ENCODE data around the gene CLMP. TPM values are rescaled to one million over a fixed set of nuclear protein-coding genes. Genes with fewer than 3 reads are reported as not detected.

Gene CLMP
- total RNA-seq, 1 donor from 2014 or later = 2.3 TPM

DNA sequence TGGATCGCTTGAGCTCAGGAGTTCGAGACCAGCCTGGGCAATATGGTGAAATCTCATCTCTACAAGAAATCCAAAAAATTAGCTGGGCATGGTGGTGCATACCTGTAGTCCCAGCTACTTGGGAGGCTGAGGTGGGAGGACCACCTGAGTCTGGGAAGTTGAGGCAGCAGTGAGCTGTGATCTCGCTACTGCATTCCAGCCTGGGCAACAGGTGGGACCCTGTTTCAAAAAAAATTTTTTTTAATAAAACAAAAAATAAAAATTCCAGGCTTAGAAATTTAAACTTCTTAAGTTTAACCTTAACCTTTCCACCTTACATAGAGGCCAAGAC, 21.2 kb downstream of the CLMP start:
- no peak overlapping the region for H3K4me3 Mint-ChIP-seq (ENCODE audit: low read depth)
- peaks cover 11% of the 10 kb centered on the region for H3K27me3 Mint-ChIP-seq
- no peak for DNase-seq (ENCODE audit: low spot score, unreplicated experiment)
- no peaks in the 10 kb centered on the region for H3K36me3 Mint-ChIP-seq (ENCODE audit: insufficient read depth)
- H3K9me3 Mint-ChIP-seq (ENCODE audit: low read depth) = no peaks in the 10 kb centered on the region
- TF ChIP-seq, protein P1, sequence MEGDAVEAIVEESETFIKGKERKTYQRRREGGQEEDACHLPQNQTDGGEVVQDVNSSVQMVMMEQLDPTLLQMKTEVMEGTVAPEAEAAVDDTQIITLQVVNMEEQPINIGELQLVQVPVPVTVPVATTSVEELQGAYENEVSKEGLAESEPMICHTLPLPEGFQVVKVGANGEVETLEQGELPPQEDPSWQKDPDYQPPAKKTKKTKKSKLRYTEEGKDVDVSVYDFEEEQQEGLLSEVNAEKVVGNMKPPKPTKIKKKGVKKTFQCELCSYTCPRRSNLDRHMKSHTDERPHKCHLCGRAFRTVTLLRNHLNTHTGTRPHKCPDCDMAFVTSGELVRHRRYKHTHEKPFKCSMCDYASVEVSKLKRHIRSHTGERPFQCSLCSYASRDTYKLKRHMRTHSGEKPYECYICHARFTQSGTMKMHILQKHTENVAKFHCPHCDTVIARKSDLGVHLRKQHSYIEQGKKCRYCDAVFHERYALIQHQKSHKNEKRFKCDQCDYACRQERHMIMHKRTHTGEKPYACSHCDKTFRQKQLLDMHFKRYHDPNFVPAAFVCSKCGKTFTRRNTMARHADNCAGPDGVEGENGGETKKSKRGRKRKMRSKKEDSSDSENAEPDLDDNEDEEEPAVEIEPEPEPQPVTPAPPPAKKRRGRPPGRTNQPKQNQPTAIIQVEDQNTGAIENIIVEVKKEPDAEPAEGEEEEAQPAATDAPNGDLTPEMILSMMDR (IDR thresholded peaks at IDR 0.05; ENCODE audit: unreplicated experiment) = no peak
- H3K4me1 Mint-ChIP-seq (ENCODE audit: low read depth) = no peaks in the 10 kb centered on the region
- no peak overlapping the region for H3K27ac Mint-ChIP-seq

DNA sequence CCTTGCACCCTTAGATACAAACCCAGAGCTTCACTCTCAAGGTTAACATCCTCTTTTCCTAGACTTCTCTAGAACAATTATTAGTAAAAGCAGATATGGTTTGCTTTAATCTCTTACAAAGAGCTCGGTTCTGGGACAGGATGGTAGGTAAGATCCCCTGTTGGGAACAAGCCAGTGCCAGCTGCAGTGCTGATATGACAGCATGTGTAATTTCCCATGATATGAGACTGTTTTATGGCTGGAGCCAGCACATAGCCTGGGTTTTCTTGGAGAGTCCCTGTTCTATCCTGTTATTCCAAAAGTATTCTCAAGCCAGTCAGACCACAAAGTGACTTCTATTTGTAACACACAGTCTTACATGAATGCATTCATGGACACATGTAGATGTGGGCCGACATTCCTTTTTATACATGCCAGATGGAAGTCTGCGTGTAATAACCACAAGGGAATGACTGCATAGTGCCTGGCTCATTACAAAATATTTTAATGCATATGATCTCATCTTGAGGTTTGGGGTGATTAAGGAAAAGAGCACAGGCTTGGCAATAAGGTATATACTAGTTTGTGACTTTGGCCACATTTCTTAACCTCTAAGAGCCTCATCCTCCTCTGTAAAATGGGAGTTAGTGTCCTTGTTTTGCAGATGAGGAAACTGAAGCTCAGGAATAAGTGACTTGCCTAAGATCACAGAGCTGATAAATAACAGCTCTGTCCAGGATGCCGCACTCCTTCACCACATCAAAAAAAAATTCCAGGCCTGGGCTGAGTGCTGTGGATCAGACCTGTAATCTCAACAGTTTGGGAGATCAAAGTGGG, 21.8 kb downstream of the CLMP start:
- no peaks in the 10 kb centered on the region for H3K36me3 Mint-ChIP-seq (ENCODE audit: insufficient read depth)
- H3K27ac Mint-ChIP-seq = no peak overlapping the region
- no peaks in the 10 kb centered on the region for H3K9me3 Mint-ChIP-seq (ENCODE audit: low read depth)
- TF ChIP-seq, protein P1 (IDR thresholded peaks at IDR 0.05; ENCODE audit: unreplicated experiment) = no peak
- DNase-seq (ENCODE audit: low spot score, unreplicated experiment) = no peak
- H3K27me3 Mint-ChIP-seq = peaks cover 15% of the 10 kb centered on the region
- no peak overlapping the region for H3K4me3 Mint-ChIP-seq (ENCODE audit: low read depth)
- no peaks in the 10 kb centered on the region for H3K4me1 Mint-ChIP-seq (ENCODE audit: low read depth)

DNA sequence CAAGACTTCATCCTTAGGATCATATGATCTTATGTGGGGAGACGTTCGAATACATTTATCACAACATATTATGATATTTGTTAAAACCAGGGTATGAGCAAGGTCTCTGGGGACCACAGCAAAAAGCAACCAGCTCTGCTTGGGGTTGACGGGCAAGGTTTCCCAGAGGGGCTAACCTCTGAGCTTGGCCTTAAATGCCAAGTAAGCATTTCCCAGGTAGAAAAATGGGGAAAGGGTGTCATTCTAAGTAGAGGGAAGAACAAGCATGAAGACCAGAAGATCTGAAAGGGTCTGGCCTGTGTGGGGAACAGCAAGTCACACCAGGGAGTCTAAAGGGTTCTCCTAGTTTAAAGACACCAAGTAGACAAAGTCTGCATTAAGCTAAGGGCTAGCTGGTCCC, 24.1 kb downstream of the CLMP start:
- Mint-ChIP-seq H3K27me3 (peaks cover 23% of the 10 kb centered on the region), H3K27ac (no peak overlapping the region), H3K4me1 (ENCODE audit: low read depth) (no peaks in the 10 kb centered on the region), H3K36me3 (ENCODE audit: insufficient read depth) (no peaks in the 10 kb centered on the region), H3K9me3 (ENCODE audit: low read depth) (no peaks in the 10 kb centered on the region), H3K4me3 (ENCODE audit: low read depth) (no peak overlapping the region)
- TF ChIP-seq, protein P1 (IDR thresholded peaks at IDR 0.05; ENCODE audit: unreplicated experiment) = no peak
- no peak for DNase-seq (ENCODE audit: low spot score, unreplicated experiment)

DNA sequence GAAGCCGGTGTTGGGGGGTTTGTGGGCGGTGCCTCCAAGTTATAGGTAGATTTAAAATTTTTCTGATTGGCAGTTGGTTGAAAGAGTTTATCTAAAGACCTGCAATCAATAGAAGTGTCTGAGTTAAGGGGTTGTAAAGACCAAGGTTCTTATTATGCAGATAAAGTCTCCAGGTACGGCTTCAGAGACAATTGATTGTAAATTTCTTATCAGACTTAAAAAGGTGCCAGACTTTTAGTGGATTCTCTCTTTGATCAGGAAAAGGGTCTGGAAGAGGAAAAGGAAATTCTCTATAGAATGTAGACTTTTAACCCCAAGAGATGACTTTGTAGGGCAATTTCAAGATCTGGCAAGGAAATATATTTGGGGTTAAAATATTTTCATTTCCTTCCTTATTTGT, 25.2 kb downstream of the CLMP start:
- H3K36me3 Mint-ChIP-seq (ENCODE audit: insufficient read depth) = no peaks in the 10 kb centered on the region
- H3K4me3 Mint-ChIP-seq (ENCODE audit: low read depth) = no peak overlapping the region
- H3K4me1 Mint-ChIP-seq (ENCODE audit: low read depth) = no peaks in the 10 kb centered on the region
- no peak for DNase-seq (ENCODE audit: low spot score, unreplicated experiment)
- no peaks in the 10 kb centered on the region for H3K9me3 Mint-ChIP-seq (ENCODE audit: low read depth)
- TF ChIP-seq, protein P1 (IDR thresholded peaks at IDR 0.05; ENCODE audit: unreplicated experiment) = no peak
- H3K27ac Mint-ChIP-seq = no peak overlapping the region
- peaks cover 21% of the 10 kb centered on the region for H3K27me3 Mint-ChIP-seq

DNA sequence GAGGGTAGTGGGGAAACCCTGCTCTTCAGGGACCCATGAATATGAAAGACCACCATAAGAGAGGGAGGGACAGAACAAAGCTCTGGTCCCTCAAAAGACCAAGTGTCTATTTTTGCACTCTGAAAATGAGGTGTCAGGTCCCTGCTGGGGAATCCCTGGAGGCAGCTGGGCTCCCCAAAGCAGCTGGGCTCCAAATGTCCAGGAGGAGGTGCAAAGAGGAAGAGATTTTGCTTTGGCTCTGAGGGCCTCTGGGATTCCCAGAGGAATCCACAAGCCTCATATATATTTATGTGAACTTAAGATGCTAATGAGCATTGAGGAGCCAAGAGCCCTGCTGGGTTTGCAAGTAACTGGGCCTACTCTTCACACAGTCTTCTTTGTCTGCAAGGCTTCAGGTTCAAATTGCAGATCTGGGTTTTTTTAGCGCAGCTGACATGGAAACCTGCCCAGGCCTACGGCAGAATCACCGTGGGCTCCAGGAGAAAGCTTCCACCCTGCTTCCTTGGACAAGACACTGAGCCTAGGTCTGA, 26.0 kb downstream of the CLMP start:
- Mint-ChIP-seq H3K27ac (no peak overlapping the region), H3K27me3 (peaks cover 21% of the 10 kb centered on the region), H3K4me1 (ENCODE audit: low read depth) (no peaks in the 10 kb centered on the region), H3K36me3 (ENCODE audit: insufficient read depth) (no peaks in the 10 kb centered on the region), H3K4me3 (ENCODE audit: low read depth) (no peak overlapping the region), H3K9me3 (ENCODE audit: low read depth) (no peaks in the 10 kb centered on the region)
- DNase-seq (ENCODE audit: low spot score, unreplicated experiment) = no peak
- TF ChIP-seq, protein P1 (IDR thresholded peaks at IDR 0.05; ENCODE audit: unreplicated experiment) = no peak
